GM15510 (cell line): ENCODE results near the gene ATRNL1.

Experiments
- POLR2A ChIP-seq: IDR thresholded peaks from 3 replicates; pipeline ENCODE4 v1.6.1; 2011; ENCODE audit warnings: borderline replicate concordance; ENCODE audit not compliant: insufficient read length; ENCODE audit errors: extremely low read depth

Gene ATRNL1, protein sequence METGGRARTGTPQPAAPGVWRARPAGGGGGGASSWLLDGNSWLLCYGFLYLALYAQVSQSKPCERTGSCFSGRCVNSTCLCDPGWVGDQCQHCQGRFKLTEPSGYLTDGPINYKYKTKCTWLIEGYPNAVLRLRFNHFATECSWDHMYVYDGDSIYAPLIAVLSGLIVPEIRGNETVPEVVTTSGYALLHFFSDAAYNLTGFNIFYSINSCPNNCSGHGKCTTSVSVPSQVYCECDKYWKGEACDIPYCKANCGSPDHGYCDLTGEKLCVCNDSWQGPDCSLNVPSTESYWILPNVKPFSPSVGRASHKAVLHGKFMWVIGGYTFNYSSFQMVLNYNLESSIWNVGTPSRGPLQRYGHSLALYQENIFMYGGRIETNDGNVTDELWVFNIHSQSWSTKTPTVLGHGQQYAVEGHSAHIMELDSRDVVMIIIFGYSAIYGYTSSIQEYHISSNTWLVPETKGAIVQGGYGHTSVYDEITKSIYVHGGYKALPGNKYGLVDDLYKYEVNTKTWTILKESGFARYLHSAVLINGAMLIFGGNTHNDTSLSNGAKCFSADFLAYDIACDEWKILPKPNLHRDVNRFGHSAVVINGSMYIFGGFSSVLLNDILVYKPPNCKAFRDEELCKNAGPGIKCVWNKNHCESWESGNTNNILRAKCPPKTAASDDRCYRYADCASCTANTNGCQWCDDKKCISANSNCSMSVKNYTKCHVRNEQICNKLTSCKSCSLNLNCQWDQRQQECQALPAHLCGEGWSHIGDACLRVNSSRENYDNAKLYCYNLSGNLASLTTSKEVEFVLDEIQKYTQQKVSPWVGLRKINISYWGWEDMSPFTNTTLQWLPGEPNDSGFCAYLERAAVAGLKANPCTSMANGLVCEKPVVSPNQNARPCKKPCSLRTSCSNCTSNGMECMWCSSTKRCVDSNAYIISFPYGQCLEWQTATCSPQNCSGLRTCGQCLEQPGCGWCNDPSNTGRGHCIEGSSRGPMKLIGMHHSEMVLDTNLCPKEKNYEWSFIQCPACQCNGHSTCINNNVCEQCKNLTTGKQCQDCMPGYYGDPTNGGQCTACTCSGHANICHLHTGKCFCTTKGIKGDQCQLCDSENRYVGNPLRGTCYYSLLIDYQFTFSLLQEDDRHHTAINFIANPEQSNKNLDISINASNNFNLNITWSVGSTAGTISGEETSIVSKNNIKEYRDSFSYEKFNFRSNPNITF (N-terminal part only)

DNA sequence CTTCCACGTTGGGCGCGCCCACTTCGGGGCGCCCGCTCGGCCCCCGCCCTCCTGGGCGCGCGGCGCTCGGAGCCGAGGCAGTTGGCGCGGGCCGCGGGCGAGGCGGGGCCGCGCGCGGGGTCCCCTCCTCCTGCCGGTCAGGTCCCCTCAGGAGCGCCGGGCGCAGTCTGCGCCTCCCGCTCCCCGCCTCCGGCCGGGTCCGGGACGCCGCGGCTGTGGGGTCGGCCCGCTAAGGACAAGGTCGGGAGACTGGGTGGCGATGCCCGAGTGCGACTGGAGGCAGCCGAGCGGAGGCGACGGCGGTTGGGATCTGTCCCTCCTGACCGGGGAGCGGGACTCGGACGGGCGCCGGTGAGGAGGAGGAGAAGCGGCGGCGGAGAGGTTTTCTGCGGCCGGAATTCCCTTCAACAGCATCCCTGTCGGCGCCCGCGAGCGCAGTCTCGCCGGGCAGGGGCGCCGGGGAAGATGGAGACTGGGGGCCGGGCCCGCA, at the start of gene ATRNL1:
Gene ATRNL1 (plus strand): TSS at position 80 of the 490 bp plus-strand sequence. CDS start 386 bp downstream, at position 466.
- TF ChIP-seq POLR2A: no peak

DNA sequence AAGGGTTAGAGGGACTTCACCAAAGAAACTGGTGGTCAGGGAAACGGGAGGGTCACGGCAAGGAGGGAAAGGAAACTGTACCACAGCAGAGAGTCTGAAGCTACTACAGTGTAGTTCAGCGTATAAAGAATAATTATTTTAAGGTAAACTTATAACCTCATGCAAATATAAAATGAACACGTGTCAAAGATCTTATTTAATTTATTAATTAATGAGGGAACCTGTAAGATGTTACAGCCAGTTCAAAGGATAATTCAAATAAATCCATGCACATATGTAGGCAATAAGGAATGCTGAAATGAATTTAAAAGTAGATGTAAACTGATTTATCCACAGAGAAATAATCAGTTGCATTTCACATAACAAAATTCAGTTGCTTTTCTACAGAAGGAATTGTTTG, 49.4 kb upstream of the ATRNL1 start:
- TF ChIP-seq POLR2A: no peak

DNA sequence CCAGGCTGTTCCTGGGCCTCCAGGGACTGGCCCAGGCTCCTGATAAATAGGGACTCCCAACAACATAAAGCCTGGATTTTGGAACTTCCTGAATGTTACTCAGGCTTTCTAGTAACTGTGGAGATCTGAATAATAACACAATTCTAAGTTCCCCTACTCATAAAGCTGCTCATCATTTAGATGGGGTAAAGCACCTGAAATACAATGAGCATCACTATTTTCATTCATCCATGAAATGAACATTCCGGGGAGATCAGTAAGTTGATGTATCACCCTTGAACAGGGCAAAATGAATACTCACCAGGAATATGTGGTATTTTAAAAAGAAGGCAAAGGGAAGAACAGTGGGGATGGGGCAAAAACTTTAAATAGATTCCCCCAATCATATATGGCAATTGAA, 48.3 kb upstream of the ATRNL1 start:
- no peak for TF ChIP-seq POLR2A

DNA sequence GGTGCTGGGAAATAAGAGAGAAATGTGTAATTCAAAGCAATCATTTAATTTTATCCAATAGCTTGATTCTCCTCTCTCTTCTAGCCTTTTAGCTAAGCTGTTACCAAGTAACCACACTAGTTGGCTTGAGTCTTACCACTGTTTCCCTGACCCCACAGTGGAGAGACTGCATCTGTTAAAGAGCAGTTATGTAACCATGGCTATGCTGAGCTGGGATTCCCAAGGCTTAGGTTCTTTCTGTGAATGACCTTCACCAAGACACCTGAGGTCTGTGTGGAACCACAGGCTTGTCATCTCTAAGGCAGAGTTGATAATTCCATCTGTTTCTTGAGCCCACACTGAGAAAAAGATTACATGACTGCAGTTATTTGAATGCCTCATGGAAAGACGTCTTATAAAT, 47.7 kb upstream of the ATRNL1 start:
- no peak for TF ChIP-seq POLR2A

DNA sequence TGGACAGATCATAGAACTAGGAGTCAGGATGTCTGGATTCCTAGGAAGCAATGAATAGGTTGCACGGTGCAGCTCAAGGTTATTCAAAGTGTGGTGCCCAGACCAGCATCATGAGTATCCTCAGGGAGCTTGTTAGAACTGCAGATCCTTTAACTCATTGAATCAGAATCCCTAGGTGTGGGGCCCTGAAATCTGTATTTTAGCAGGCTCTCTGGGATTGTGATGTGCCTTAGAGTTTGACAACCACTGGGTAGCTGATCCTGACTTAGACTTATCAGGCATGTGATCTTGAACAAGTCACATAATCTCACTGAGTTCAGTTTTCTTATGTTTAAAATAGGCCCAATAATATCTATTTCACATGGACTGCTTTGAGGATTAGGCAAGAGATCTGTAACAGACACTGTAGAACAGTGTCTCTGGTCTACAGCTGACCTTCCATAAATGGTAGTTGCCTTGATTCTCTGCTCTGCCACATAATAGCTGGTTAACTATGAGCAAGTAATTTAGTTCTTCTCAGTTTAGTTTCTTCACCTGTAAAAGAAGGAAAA, 46.4 kb upstream of the ATRNL1 start:
- TF ChIP-seq POLR2A: no peak

DNA sequence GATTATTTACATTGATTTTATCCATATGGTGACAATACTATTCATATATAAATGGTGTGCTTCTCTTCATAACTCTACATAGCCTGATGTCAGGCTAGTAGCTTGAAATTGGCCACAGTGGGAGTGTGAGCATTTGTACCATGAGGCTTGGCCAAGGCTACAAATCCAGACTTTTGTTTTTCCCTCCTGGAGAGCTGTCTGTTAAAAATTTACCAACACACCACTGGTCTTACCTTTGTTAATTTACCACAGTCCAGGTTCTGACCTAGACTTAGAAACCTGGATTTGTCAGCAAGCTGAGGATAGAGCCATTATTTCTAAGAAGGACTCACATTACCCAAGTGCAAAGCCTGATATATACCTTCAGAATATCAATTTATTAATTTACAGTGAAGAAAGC, 45.5 kb upstream of the ATRNL1 start:
- no peak for TF ChIP-seq POLR2A

DNA sequence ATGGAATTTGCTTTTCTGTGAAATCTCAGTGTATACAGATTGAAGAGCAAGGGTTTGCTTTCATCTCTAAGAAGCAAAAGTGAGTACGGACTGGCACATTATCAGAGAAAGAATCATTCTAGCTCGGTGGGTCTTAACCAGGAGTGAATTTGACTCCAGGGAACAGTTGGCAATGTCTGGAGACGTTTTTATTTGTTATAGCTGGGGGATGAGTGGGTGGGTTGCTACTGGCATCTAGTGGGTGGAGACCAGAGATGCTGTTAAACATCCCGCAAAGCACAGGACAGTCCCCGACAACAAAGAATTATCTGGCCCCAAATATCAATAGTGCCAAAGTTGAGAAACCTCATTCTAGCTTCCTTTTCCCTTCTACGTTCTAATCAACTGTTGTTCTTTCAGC, 43.8 kb upstream of the ATRNL1 start:
- no peak for TF ChIP-seq POLR2A

DNA sequence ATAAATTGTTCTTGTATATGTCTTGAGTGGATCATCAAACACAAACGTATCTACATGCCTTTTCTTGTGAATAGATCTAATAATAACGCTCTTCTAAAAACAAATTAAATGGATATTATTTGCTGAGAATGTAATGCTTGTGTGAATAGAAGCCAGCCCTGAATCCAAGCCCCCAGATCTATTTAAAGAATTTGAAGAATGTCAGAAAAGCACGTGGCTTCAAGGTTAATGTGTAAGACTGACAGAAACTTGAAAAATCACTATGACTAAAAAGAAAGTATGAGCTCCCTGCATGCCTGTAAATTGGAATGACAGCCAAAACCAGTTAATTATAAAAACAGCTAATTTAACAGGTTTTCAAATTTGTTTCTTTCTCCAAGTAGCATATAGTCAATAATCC, 43.2 kb upstream of the ATRNL1 start:
- no peak for TF ChIP-seq POLR2A

DNA sequence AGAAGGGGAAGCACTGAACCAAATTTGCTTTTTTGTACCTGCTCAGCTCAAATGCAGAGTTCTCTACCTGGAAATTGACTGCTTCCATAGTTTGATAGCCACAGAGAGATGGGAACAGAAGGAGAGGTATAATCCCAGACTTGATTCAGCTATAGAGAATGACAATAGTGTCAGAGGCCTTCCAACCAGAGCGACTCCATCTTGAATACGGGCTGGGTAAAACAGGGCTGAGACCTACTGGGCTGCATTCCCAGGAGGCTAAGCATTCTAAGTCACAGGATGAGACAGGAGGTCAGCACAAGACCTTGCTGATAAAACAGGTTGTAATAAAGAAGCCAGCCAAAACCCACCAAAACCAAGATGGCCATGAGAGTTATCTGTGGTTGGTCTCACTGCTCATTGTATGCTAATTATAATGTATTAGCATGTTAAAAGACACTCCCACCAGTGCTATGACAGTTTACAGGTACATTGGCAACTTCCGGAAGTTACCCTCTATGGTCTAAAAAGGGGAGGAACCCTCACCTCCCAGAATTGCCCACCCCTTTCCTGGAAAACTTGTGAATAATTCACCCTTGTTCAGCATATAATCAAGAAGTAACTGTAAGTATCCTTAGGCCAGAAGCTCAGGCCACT, 42.7 kb upstream of the ATRNL1 start:
- no peak for TF ChIP-seq POLR2A

DNA sequence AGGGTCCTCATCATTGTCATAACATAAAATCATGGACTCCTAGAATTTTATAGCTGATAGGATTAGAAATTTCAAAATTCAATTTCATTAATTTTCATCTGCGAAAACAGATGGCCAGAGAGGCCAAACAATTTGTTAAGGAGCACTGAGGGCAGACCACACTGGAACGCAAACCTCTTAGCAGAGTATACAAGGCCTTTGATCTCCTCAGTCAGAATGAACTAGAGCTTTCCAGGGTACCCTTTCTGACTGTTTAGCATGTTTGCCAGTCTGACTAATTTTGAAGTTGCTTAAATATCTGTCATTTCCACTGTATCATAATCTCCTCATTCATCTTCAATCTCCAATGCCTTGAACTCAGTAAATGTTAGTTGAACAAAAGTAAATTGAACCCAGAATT, 41.9 kb upstream of the ATRNL1 start:
- TF ChIP-seq POLR2A: no peak

DNA sequence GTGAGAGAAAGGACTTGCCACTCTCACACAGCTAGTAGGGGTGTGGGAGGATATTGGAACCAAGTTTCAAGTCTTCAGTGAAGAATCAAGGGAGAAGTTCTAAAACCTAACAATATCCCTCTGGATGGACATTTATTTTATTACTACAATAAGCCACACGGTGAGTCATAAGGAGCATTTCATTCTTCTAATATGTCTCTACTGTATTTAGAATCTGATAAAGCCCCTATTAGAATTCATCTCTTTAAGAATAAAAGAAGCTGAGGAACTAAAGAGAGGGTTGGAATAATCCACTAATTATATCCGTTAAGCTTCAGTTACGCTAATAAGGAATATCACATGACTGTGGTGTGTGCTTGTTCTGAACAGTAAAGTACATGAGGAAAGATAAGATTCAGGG, 40.9 kb upstream of the ATRNL1 start:
- TF ChIP-seq POLR2A: no peak

DNA sequence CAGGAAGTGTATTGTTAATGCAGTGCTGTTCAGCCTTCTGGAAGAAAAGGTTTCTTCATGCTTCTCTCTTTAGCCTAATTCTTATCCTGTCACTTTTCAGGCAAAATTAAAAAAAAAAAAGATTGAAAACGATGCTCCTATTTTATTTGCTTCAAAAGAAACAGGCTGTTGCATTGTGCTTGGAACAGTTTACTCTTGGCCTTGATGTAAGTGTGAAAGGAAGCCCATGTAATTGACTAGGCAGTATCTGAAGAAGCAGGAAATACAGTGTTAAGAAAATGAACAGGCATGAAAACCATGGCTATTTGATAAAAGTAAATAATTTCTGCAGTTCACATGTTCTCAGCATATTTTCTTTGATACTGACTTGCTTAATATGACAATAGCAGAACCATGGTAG, 40.4 kb upstream of the ATRNL1 start:
- no peak for TF ChIP-seq POLR2A

DNA sequence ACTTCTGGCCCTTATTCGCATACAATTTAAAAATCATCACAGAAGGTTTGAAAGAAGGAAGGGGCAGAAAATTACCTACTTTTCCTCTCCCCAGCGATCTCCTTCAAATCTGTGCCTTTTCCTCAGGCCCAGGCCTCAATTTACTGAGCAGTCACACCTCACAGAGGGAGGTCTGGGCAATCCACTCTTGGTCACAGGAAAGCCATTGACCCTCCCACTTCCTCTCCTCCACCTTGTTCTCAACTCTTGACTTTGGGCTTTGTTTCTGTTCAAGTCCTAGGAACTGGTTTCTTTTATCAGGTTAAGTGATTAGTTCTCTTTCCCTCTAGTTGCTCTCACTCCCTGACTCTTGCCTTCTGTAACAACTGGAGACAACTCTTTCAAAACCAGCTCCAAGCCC, 37.0 kb upstream of the ATRNL1 start:
- TF ChIP-seq POLR2A: no peak

DNA sequence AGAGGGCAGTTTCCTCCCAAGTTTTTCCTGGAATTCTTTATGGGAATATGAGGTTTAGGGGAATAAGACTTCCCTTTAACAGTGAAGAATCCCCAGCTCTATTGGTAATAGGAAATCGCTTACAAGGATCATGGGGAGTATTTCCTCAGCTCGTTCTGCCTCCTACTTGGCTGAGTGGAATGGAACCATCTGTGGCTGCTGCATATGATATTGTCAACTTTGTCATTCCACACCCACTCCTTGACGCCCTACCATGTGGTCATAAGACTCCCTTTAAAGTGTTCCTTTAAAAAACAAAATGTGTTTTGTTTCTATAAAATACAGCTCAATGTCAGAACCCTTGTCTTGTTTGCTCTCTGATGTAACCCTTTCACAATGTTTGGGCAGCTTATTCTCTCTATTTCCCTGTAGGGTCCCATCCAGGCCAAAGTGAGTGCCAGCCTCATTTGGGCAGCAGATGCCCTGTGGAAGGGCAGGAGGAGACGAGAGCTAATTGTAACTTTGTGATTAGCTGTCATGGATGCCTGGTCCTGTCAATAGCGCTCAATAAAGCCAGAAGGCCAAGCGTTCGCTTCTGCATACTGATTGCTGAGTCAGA, 33.8 kb upstream of the ATRNL1 start:
- no peak for TF ChIP-seq POLR2A
